ENCODE data around the gene NACC2. TPM values are rescaled to one million over a fixed set of nuclear protein-coding genes. Genes with fewer than 3 reads are reported as not detected.

NACC2 gene
- total and polyA plus RNA-seq, 2 experiments from 2014 or later = 4.4 to 12.0 TPM

GRCh38 chr9:136011376-136011702 lies 83.8 kb downstream of the NACC2 start:
- TF ChIP-seq, protein P1, sequence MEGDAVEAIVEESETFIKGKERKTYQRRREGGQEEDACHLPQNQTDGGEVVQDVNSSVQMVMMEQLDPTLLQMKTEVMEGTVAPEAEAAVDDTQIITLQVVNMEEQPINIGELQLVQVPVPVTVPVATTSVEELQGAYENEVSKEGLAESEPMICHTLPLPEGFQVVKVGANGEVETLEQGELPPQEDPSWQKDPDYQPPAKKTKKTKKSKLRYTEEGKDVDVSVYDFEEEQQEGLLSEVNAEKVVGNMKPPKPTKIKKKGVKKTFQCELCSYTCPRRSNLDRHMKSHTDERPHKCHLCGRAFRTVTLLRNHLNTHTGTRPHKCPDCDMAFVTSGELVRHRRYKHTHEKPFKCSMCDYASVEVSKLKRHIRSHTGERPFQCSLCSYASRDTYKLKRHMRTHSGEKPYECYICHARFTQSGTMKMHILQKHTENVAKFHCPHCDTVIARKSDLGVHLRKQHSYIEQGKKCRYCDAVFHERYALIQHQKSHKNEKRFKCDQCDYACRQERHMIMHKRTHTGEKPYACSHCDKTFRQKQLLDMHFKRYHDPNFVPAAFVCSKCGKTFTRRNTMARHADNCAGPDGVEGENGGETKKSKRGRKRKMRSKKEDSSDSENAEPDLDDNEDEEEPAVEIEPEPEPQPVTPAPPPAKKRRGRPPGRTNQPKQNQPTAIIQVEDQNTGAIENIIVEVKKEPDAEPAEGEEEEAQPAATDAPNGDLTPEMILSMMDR (IDR thresholded peaks at IDR 0.05; ENCODE audit: low read depth, low read length) = no peak
- Histone ChIP-seq H3K4me3 (no peak overlapping the region), H3K36me3 (no peaks in the 10 kb centered on the region), H3K27ac (no peak overlapping the region), H3K9me3 (ENCODE audit: low read depth) (no peaks in the 10 kb centered on the region), H3K27me3 (no peaks in the 10 kb centered on the region), H3K4me1 (ENCODE audit: low read depth) (peaks cover 16% of the 10 kb centered on the region)
- DNase-seq (ENCODE audit: low read depth in 1 of 2, low spot score in 1 of 2) = no peak

DNA sequence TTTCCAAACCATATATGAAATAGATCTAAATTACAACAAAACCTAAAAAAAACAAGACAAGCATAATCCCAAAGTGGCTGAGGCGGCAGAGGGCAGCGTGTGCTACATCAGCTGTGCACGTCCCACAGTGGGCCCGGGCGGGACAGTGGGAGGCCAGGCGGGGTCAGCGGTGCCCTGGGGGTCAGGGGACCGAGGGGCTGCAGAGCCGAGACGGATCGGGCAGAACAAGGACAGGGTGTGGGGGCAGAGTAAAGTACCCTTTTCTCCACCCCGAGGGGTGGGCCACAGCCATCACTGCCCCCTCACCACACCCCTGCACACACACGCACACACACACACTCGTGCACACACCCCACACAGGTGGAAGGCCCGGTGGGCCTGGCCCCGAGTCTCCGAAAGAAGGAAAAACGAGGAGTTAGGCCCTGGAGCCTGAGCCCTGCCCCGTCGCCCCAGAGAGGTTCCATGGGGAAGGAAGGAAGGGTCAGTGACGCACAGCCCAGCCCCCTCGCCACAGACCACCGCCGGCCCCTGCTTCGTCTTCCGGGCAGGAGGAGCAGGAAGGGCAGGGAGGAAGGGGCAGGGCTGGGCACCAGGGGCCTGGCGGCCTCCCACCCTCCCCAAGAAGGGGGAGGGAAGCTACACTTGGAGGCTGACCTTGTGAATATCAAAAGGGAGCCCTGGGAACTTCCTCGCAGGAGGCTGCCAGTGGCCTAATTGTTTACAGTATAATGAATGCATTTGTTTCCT lies 84.3 kb downstream of the NACC2 start:
- Histone ChIP-seq H3K27ac (no peak overlapping the region), H3K9me3 (ENCODE audit: low read depth) (no peaks in the 10 kb centered on the region), H3K4me3 (no peak overlapping the region), H3K36me3 (no peaks in the 10 kb centered on the region), H3K27me3 (no peaks in the 10 kb centered on the region), H3K4me1 (ENCODE audit: low read depth) (peaks cover 16% of the 10 kb centered on the region)
- TF ChIP-seq, protein P1 (IDR thresholded peaks at IDR 0.05; ENCODE audit: low read depth, low read length) = no peak
- DNase-seq (ENCODE audit: low read depth in 1 of 2, low spot score in 1 of 2) = no peak

- Histone ChIP-seq H3K4me1 (ENCODE audit: low read depth) (peaks cover 16% of the 10 kb centered on the region), H3K4me3 (no peak overlapping the region), H3K27ac (no peak overlapping the region), H3K9me3 (ENCODE audit: low read depth) (no peaks in the 10 kb centered on the region), H3K27me3 (no peaks in the 10 kb centered on the region), H3K36me3 (no peaks in the 10 kb centered on the region)
- TF ChIP-seq, protein P1 (IDR thresholded peaks at IDR 0.05; ENCODE audit: low read depth, low read length) = no peak
- DNase-seq (ENCODE audit: low read depth in 1 of 2, low spot score in 1 of 2) = no peak
Observed at GRCh38 chr9:136010176-136010575, 84.9 kb downstream of the NACC2 start.

DNA sequence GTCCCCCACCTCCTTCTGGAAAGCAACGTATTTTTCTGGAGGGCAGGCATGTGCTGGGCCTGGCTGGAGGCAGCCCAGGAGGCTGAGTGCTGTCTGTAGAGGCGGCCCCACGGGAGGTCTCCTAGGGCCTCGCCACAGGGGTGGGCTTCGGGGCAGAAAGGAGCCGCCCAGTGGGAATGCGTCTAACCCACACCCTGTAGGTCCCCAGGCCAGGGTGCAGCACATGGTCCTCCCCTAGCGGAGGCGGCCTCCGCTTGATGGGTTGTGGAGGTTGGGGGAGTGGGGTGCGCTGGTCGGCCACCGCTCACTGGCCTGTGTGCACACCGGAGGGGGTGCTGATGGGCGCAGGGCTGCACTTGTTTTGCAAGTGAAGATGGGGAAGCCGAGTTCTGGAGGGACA lies 85.6 kb downstream of the NACC2 start:
- Histone ChIP-seq H3K27ac (no peak overlapping the region), H3K27me3 (no peaks in the 10 kb centered on the region), H3K4me1 (ENCODE audit: low read depth) (peaks cover 19% of the 10 kb centered on the region), H3K4me3 (no peak overlapping the region), H3K36me3 (no peaks in the 10 kb centered on the region), H3K9me3 (ENCODE audit: low read depth) (no peaks in the 10 kb centered on the region)
- DNase-seq (ENCODE audit: low read depth in 1 of 2, low spot score in 1 of 2) = no peak
- TF ChIP-seq, protein P1 (IDR thresholded peaks at IDR 0.05; ENCODE audit: low read depth, low read length) = no peak

GRCh38 chr9:136008693-136008997 lies 86.4 kb downstream of the NACC2 start:
- DNase-seq (ENCODE audit: low read depth in 1 of 2, low spot score in 1 of 2) = no peak
- TF ChIP-seq, protein P1 (IDR thresholded peaks at IDR 0.05; ENCODE audit: low read depth, low read length) = no peak
- no peaks in the 10 kb centered on the region for H3K36me3 ChIP-seq
- H3K27ac ChIP-seq = no peak overlapping the region
- H3K9me3 ChIP-seq (ENCODE audit: low read depth) = no peaks in the 10 kb centered on the region
- H3K4me3 ChIP-seq = no peak overlapping the region
- no peaks in the 10 kb centered on the region for H3K27me3 ChIP-seq
- H3K4me1 ChIP-seq (ENCODE audit: low read depth) = peaks cover 20% of the 10 kb centered on the region

Measured in cardiac muscle cell (in vitro differentiated cells and primary cell).